Measurements from ENCODE around the gene MAX. TPM values are rescaled to one million over a fixed set of nuclear protein-coding genes. Genes with fewer than 3 reads are reported as not detected.

The MAX gene
- total and polyA plus RNA-seq, 2 experiments from 2014 or later: 25.0 to 27.7 TPM

DNA sequence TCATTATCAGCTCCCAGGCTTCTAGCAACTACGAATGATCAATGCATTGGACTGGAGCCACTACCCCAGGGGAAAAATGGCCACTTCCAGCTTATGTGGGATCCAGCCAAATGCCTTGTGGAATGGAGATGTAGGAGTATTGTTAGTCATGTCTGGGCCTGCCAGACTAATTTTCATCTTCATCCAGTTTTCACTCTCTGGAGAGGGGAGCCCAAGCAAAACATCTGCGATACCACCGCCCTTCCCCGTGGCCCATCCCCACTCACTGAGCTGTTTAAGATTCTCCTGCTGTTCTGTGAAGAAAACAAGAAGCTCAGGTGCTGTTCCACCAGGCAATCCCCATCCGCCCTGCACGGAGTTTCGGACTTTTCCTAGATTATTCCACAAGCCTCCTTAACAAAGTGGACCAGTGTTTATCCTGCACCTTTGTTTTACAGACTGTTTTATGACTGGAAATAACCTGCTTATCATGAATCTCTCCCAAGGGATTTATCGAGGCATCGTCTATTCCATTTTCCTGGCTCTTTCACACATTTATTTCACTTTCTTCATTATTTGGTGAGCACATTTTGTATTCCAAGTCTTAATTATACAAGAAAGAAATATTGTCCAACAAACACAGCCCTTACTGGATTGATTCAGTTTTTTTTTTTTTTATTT, 35.5 kb upstream of the MAX start (continued):
- TF ChIP-seq, protein P1, sequence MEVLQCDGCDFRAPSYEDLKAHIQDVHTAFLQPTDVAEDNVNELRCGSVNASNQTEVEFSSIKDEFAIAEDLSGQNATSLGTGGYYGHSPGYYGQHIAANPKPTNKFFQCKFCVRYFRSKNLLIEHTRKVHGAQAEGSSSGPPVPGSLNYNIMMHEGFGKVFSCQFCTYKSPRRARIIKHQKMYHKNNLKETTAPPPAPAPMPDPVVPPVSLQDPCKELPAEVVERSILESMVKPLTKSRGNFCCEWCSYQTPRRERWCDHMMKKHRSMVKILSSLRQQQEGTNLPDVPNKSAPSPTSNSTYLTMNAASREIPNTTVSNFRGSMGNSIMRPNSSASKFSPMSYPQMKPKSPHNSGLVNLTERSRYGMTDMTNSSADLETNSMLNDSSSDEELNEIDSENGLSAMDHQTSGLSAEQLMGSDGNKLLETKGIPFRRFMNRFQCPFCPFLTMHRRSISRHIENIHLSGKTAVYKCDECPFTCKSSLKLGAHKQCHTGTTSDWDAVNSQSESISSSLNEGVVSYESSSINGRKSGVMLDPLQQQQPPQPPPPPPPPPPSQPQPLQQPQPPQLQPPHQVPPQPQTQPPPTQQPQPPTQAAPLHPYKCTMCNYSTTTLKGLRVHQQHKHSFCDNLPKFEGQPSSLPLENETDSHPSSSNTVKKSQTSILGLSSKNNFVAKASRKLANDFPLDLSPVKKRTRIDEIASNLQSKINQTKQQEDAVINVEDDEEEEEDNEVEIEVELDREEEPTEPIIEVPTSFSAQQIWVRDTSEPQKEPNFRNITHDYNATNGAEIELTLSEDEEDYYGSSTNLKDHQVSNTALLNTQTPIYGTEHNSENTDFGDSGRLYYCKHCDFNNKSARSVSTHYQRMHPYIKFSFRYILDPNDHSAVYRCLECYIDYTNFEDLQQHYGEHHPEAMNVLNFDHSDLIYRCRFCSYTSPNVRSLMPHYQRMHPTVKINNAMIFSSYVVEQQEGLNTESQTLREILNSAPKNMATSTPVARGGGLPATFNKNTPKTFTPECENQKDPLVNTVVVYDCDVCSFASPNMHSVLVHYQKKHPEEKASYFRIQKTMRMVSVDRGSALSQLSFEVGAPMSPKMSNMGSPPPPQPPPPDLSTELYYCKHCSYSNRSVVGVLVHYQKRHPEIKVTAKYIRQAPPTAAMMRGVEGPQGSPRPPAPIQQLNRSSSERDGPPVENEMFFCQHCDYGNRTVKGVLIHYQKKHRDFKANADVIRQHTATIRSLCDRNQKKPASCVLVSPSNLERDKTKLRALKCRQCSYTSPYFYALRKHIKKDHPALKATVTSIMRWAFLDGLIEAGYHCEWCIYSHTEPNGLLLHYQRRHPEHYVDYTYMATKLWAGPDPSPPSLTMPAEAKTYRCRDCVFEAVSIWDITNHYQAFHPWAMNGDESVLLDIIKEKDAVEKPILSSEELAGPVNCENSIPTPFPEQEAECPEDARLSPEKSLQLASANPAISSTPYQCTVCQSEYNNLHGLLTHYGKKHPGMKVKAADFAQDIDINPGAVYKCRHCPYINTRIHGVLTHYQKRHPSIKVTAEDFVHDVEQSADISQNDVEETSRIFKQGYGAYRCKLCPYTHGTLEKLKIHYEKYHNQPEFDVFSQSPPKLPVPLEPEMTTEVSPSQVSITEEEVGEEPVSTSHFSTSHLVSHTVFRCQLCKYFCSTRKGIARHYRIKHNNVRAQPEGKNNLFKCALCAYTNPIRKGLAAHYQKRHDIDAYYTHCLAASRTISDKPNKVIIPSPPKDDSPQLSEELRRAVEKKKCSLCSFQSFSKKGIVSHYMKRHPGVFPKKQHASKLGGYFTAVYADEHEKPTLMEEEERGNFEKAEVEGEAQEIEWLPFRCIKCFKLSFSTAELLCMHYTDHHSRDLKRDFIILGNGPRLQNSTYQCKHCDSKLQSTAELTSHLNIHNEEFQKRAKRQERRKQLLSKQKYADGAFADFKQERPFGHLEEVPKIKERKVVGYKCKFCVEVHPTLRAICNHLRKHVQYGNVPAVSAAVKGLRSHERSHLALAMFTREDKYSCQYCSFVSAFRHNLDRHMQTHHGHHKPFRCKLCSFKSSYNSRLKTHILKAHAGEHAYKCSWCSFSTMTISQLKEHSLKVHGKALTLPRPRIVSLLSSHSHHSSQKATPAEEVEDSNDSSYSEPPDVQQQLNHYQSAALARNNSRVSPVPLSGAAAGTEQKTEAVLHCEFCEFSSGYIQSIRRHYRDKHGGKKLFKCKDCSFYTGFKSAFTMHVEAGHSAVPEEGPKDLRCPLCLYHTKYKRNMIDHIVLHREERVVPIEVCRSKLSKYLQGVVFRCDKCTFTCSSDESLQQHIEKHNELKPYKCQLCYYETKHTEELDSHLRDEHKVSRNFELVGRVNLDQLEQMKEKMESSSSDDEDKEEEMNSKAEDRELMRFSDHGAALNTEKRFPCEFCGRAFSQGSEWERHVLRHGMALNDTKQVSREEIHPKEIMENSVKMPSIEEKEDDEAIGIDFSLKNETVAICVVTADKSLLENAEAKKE (CRISPR knock-in tag; IDR thresholded peaks at IDR 0.05): no peak

GRCh38 chr14:65134651-65135579, 32.6 kb upstream of the MAX start:
- no peaks in the 10 kb centered on the region for H3K27me3 ChIP-seq (ENCODE audit: insufficient read depth)
- DNase-seq (ENCODE audit: low spot score) (no peak), ATAC-seq (no peak)
- H3K36me3 ChIP-seq (ENCODE audit: insufficient read depth): no peaks in the 10 kb centered on the region
- H3F3A ChIP-seq (replicated peaks; ENCODE audit: low read depth): no peaks in the 10 kb centered on the region
- no peak overlapping the region for H3K4me3 ChIP-seq
- H3K9me3 Mint-ChIP-seq: no peaks in the 10 kb centered on the region
- H4K20me1 ChIP-seq (replicated peaks; ENCODE audit: insufficient read depth): no peaks in the 10 kb centered on the region
- H3K9me2 ChIP-seq (ENCODE audit: insufficient read depth): no peaks in the 10 kb centered on the region
- H3K4me2 ChIP-seq: no peak overlapping the region
- H3K79me2 ChIP-seq (replicated peaks; ENCODE audit: insufficient read depth): no peaks in the 10 kb centered on the region
- no peaks in the 10 kb centered on the region for H3K27me3 Mint-ChIP-seq (ENCODE audit: insufficient read depth, low read depth, poor library complexity)
- H3K36me3 Mint-ChIP-seq (ENCODE audit: low read depth): no peaks in the 10 kb centered on the region
- no peak overlapping the region for H3K27ac Mint-ChIP-seq
- H2AFZ ChIP-seq: no peak overlapping the region
- no peak overlapping the region for H3K27ac ChIP-seq (ENCODE audit: low read depth)
- no peaks in the 10 kb centered on the region for H3K4me1 Mint-ChIP-seq
- no peaks in the 10 kb centered on the region for H3K4me1 ChIP-seq (ENCODE audit: insufficient read depth)
- no peak overlapping the region for H3K4me3 Mint-ChIP-seq
- TF ChIP-seq, protein P1 (CRISPR knock-in tag; IDR thresholded peaks at IDR 0.05): no peak
- no peak for TF ChIP-seq JUNB (IDR thresholded peaks at IDR 0.05; ENCODE audit: unreplicated experiment)
- no peak for TF ChIP-seq STAT1 (IDR thresholded peaks at IDR 0.05; ENCODE audit: unreplicated experiment)
- no peak for TF ChIP-seq CREB1 (CRISPR knock-in tag; IDR thresholded peaks at IDR 0.05; ENCODE audit: low read depth)
- no peak for TF ChIP-seq EZH2phosphoT487 (IDR thresholded peaks at IDR 0.05; ENCODE audit: unreplicated experiment)
- TF ChIP-seq NANOG (IDR thresholded peaks at IDR 0.05; ENCODE audit: borderline replicate concordance): no peak
- TF ChIP-seq POLR2AphosphoS5 (IDR thresholded peaks at IDR 0.05; ENCODE audit: low read depth): no peak
- TF ChIP-seq ZNF114 (CRISPR knock-in tag; IDR thresholded peaks at IDR 0.05): no peak

All from GM23338 (cell line).